ENCODE measurements around the gene ZMYND8. TPM values are rescaled to one million over a fixed set of nuclear protein-coding genes. Genes with fewer than 3 reads are reported as not detected.

ZMYND8 gene
- total RNA-seq, 4 donors from 2014 or later: 32.2 to 78.9 (median 54.4) TPM

GRCh38 chr20:47295129-47295813, 61.2 kb downstream of the ZMYND8 start:
- ATAC-seq: no peak
- Histone ChIP-seq H3K9me3 (no peaks in the 10 kb centered on the region), H3K4me1 (peaks cover 0 to 13% (median 0%) of the 10 kb centered on the region in 3 donors), H3K36me3 (peaks cover 5 to 94% of the 10 kb centered on the region in 2 donors), H3K4me3 (no peak overlapping the region), H3K27ac (peak overlapping the region in 3 of 4 donors; percentile 32 to 67 (median 67)), H3K27me3 (no peaks in the 10 kb centered on the region)
- TF ChIP-seq EP300 (IDR thresholded peaks at IDR 0.05) (no peak), POLR2AphosphoS5 (IDR thresholded peaks at IDR 0.05) (no peak), POLR2A (IDR thresholded peaks at IDR 0.05) (no peak)
- TF ChIP-seq, protein P1, sequence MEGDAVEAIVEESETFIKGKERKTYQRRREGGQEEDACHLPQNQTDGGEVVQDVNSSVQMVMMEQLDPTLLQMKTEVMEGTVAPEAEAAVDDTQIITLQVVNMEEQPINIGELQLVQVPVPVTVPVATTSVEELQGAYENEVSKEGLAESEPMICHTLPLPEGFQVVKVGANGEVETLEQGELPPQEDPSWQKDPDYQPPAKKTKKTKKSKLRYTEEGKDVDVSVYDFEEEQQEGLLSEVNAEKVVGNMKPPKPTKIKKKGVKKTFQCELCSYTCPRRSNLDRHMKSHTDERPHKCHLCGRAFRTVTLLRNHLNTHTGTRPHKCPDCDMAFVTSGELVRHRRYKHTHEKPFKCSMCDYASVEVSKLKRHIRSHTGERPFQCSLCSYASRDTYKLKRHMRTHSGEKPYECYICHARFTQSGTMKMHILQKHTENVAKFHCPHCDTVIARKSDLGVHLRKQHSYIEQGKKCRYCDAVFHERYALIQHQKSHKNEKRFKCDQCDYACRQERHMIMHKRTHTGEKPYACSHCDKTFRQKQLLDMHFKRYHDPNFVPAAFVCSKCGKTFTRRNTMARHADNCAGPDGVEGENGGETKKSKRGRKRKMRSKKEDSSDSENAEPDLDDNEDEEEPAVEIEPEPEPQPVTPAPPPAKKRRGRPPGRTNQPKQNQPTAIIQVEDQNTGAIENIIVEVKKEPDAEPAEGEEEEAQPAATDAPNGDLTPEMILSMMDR (IDR thresholded peaks at IDR 0.05): no peak
- 78 to 87% methylated on average over 6 to 7 of the region's 8 CpGs for WGBS, 2 donors (ENCODE audit: low coverage in 1 of 2)

DNA sequence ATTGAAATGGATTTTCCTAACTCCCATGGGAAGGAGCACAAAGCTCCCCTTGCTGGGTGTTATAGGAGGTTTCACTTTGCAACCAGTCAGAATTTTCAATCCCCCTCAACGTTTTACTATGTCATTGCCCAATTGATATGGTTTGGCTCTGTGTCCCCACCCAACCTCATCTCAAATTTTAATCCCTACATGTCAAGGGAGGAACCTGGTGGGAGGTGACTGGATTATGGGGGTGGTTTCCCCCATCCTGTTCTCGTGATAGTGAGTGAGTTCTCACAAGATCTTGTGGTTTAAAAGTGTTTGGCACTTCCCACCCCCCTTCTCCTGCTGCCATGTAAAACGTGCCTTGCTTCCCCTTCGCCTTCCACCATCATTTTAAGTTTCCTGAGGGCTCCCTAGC, 62.9 kb downstream of the ZMYND8 start:
- 58 to 80% methylated on average over 1 to 2 of the region's 4 CpGs for WGBS, 2 donors (ENCODE audit: low coverage in 1 of 2)
- Histone ChIP-seq H3K27me3 (no peaks in the 10 kb centered on the region), H3K9me3 (no peaks in the 10 kb centered on the region), H3K36me3 (peaks cover 12 to 98% of the 10 kb centered on the region in 2 donors), H3K4me1 (peaks cover 0 to 13% (median 0%) of the 10 kb centered on the region in 3 donors), H3K27ac (no peak overlapping the region), H3K4me3 (no peak overlapping the region)
- no peak for ATAC-seq
- TF ChIP-seq EP300 (IDR thresholded peaks at IDR 0.05) (no peak), POLR2AphosphoS5 (IDR thresholded peaks at IDR 0.05) (no peak), POLR2A (IDR thresholded peaks at IDR 0.05) (no peak)
- TF ChIP-seq, protein P1 (IDR thresholded peaks at IDR 0.05): no peak

- Histone ChIP-seq H3K4me1 (peaks cover 0 to 13% (median 0%) of the 10 kb centered on the region in 3 donors), H3K9me3 (no peaks in the 10 kb centered on the region), H3K27me3 (no peaks in the 10 kb centered on the region), H3K4me3 (no peak overlapping the region), H3K27ac (no peak overlapping the region), H3K36me3 (peaks cover 10 to 98% of the 10 kb centered on the region in 2 donors)
- no peak for TF ChIP-seq POLR2AphosphoS5 (IDR thresholded peaks at IDR 0.05)
- no peak for TF ChIP-seq POLR2A (IDR thresholded peaks at IDR 0.05)
- TF ChIP-seq EP300 (IDR thresholded peaks at IDR 0.05): no peak
- TF ChIP-seq, protein P1 (IDR thresholded peaks at IDR 0.05): no peak
- no peak for ATAC-seq
- WGBS, 2 donors (ENCODE audit: low coverage in 1 of 2): 94% methylated on average over 6 of the region's 6 CpGs; no CpG with 5 or more reads in 1 of the 2 donors
Measured at GRCh38 chr20:47292581-47292980, 63.9 kb downstream of the ZMYND8 start.

GRCh38 chr20:47290666-47291430, 65.7 kb downstream of the ZMYND8 start:
- Histone ChIP-seq H3K27ac (no peak overlapping the region), H3K4me1 (peaks cover 0 to 3% (median 0%) of the 10 kb centered on the region in 3 donors), H3K4me3 (no peak overlapping the region), H3K9me3 (no peaks in the 10 kb centered on the region), H3K36me3 (peaks cover 10 to 98% of the 10 kb centered on the region in 2 donors), H3K27me3 (no peaks in the 10 kb centered on the region)
- TF ChIP-seq, protein P1 (IDR thresholded peaks at IDR 0.05): no peak
- TF ChIP-seq POLR2A (IDR thresholded peaks at IDR 0.05) (no peak), EP300 (IDR thresholded peaks at IDR 0.05) (no peak), POLR2AphosphoS5 (IDR thresholded peaks at IDR 0.05) (no peak)
- ATAC-seq: no peak
- 90 to 92% methylated on average over 3 to 6 of the region's 11 CpGs for WGBS, 2 donors (ENCODE audit: low coverage in 1 of 2)
